H1 (cell line): ENCODE data around the gene ZNF462.

Experiments
- ATF3 ChIP-seq: IDR thresholded peaks from 2 replicates; pipeline ENCODE4 v1.6.1; 2011; ENCODE audit warnings: low read depth, mild to moderate bottlenecking, low read length; ENCODE audit not compliant: insufficient read depth
- CBX8 ChIP-seq: fragments of 300-800, 300-1000 bp; sonication (generic); IDR thresholded peaks from 2 replicates; pipeline ENCODE4 v1.7.1; 2016; ENCODE audit warnings: low read depth, low read length, borderline replicate concordance
- CTCF ChIP-seq, 3 experiments: IDR thresholded peaks; 1 replicate in 2 of 3; 2 replicates in 1 of 3; pipeline versions ENCODE4 v1.5.1 to v1.6.1; 2011; ENCODE audit warnings: low read length in 3 of 3, mild to moderate bottlenecking in 3 of 3, inconsistent platforms in 2 of 3, low read depth in 1 of 3, moderate library complexity in 1 of 3; ENCODE audit not compliant: insufficient read depth in 1 of 3; ENCODE audit errors: control extremely low read depth in 1 of 3
- EP300 ChIP-seq, 2 experiments: IDR thresholded peaks; 1 replicate in 1 of 2; 2 replicates in 1 of 2; pipeline ENCODE4 v1.6.1; 2011 to 2012; ENCODE audit warnings: low read depth in 2 of 2, low read length in 2 of 2, mild to moderate bottlenecking in 2 of 2, borderline replicate concordance in 1 of 2, inconsistent platforms in 1 of 2, moderate library complexity in 1 of 2
- POLR2AphosphoS5 ChIP-seq: IDR thresholded peaks from 2 replicates; pipeline ENCODE4 v1.6.1; 2011; ENCODE audit warnings: low read depth, low read length
- SP1 ChIP-seq: IDR thresholded peaks from 2 replicates; pipeline ENCODE4 v1.6.1; 2011; ENCODE audit warnings: low read depth, low read length
- ZNF274 ChIP-seq: IDR thresholded peaks from 2 replicates; pipeline ENCODE4 v1.7.0; 2012; ENCODE audit warnings: low read length, borderline replicate concordance; ENCODE audit errors: extremely low read depth

GRCh38 chr9:106982636-106983035, 119.7 kb downstream of the ZNF462 start:
- TF ChIP-seq CTCF (IDR thresholded peaks at IDR 0.05; ENCODE audit: control extremely low read depth in 1 of 3, insufficient read depth in 1 of 3, low read depth in 1 of 3, low read length in 3 of 3): no peak
- TF ChIP-seq EP300 (IDR thresholded peaks at IDR 0.05; ENCODE audit: borderline replicate concordance in 1 of 2, low read depth in 2 of 2, low read length in 2 of 2): no peak
- TF ChIP-seq ATF3: no peak
- no peak for TF ChIP-seq POLR2AphosphoS5
- TF ChIP-seq ZNF274: no peak
- no peak for TF ChIP-seq SP1
- TF ChIP-seq CBX8: no peak
